ENCODE data around the gene MAST2. TPM values are rescaled to one million over a fixed set of nuclear protein-coding genes. Genes with fewer than 3 reads are reported as not detected.

The MAST2 gene
- total RNA-seq, 5 donors from 2014 or later (not counting 1 experiment from before 2014, with no cell fraction given) = 7.4 to 9.7 (median 7.6) TPM

DNA sequence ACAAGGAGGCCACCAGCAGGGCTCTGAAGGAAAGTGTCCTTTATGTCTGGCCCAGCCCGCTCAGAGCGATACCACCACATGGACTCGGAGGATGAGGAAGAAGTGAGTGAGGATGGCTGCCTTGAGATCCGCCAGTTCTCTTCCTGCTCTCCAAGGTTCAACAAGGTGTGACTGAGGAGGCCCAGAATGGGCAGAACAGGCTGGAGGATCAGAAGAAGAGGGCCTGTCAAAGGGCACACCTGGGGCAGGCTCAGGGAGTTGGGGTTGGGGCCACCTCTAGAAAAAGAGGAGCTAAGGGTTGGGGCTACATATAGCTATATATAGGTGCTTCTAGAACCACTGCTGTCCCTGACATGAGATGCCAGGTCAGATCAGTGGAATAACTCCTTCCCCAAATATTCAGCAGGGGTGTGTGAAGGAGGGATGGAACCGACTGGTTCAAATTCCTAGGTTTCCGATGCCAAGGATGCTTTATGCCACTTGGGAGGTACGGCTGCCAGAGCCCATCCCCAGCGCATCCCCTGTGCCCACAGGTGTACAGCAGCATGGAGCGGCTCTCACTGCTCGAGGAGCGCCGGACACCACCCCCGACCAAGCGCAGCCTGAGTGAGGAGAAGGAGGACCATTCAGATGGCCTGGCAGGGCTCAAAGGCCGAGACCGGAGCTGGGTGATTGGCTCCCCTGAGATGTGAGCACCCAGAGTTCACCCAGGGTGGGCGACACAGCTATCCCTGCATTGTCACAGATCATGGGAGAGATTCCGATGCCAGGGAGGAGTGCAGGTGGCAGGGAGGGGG is 226.9 kb downstream of the MAST2 start:
- no peak overlapping the region for H3K4me3 Mint-ChIP-seq
- no peaks in the 10 kb centered on the region for H3K27me3 Mint-ChIP-seq
- CTCF ChIA-PET = interaction anchor here (0.6 kb wide), 2 partner anchors 32 to 131 kb away, joined by 3 to 4 read pairs; no protein-coding TSS in a partner anchor

DNA sequence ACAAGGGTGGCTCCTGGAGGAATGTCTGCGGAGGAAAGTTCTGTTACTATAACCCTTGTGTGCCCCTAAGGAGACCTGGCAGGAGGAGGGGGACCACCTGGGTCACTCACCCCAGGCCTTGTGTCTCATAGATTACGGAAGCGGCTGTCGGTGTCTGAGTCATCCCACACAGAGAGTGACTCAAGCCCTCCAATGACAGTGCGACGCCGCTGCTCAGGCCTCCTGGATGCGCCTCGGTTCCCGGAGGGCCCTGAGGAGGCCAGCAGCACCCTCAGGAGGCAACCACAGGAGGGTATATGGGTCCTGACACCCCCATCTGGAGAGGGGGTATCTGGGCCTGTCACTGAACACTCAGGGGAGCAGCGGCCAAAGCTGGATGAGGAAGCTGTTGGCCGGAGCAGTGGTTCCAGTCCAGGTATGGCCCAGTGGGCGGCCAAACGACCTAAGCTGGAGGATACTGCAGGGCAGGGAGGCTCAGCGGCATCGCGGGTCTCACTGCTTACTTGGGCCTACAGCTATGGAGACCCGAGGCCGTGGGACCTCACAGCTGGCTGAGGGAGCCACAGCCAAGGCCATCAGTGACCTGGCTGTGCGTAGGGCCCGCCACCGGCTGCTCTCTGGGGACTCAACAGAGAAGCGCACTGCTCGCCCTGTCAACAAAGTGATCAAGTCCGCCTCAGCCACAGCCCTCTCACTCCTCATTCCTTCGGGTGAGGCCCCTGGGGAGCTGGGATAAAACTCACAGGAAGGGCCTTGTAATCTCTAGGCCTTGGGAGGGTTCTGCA is 227.7 kb downstream of the MAST2 start:
- POLR2A ChIA-PET = no interaction called here
- no peaks in the 10 kb centered on the region for H3K4me1 ChIP-seq (ENCODE audit: control insufficient read depth in 1 of 2, extremely low read depth in 1 of 2, insufficient read depth in 2 of 2, low read length in 2 of 2)
- Mint-ChIP-seq H3K27me3 (no peaks in the 10 kb centered on the region), H3K4me1 (no peaks in the 10 kb centered on the region), H3K27ac (no peak overlapping the region), H3K4me3 (no peak overlapping the region), H3K9me3 (no peaks in the 10 kb centered on the region), H3K36me3 (no peaks in the 10 kb centered on the region)
- WGBS (ENCODE audit: insufficient coverage) = 95% methylated on average over 24 of the region's 26 CpGs
- no peak for ATAC-seq (replicated peaks in 1 of 4)
- H3K27me3 ChIP-seq (replicated peaks in 1 of 2; ENCODE audit: control insufficient read depth in 2 of 2, extremely low read depth in 1 of 2, insufficient read depth in 2 of 2, low read length in 1 of 2) = no peaks in the 10 kb centered on the region
- no peak overlapping the region for H3K4me3 ChIP-seq (ENCODE audit: control insufficient read depth in 1 of 2, extremely low read depth in 1 of 2, low read length in 1 of 2)
- no peaks in the 10 kb centered on the region for H3K36me3 ChIP-seq (ENCODE audit: control insufficient read depth in 2 of 2, extremely low read depth in 1 of 2, insufficient read depth in 1 of 2, low read length in 1 of 2)
- CTCF ChIA-PET = interaction anchor here in 1 of 2 donors (0.6 kb wide), 1 partner anchor 130 kb away, joined by 4 read pairs; no protein-coding TSS in a partner anchor
- H3K27ac ChIP-seq (ENCODE audit: low read length) = no peak overlapping the region
- H3K9me3 ChIP-seq = no peaks in the 10 kb centered on the region
- DNase-seq = no peak

More for the DNA sequence above, 226.9 kb downstream of the MAST2 start:
- Histone ChIP-seq H3K27ac (ENCODE audit: low read length) (no peak overlapping the region), H3K9me3 (no peaks in the 10 kb centered on the region), H3K27me3 (replicated peaks in 1 of 2; ENCODE audit: control insufficient read depth in 2 of 2, extremely low read depth in 1 of 2, insufficient read depth in 2 of 2, low read length in 1 of 2) (no peaks in the 10 kb centered on the region), H3K4me3 (ENCODE audit: control insufficient read depth in 1 of 2, extremely low read depth in 1 of 2, low read length in 1 of 2) (no peak overlapping the region), H3K36me3 (ENCODE audit: control insufficient read depth in 2 of 2, extremely low read depth in 1 of 2, insufficient read depth in 1 of 2, low read length in 1 of 2) (no peaks in the 10 kb centered on the region), H3K4me1 (ENCODE audit: control insufficient read depth in 1 of 2, extremely low read depth in 1 of 2, insufficient read depth in 2 of 2, low read length in 2 of 2) (no peaks in the 10 kb centered on the region)
- no peak overlapping the region for H3K27ac Mint-ChIP-seq
- no peaks in the 10 kb centered on the region for H3K4me1 Mint-ChIP-seq
- 98% methylated on average over 17 of the region's 18 CpGs for WGBS (ENCODE audit: insufficient coverage)
- POLR2A ChIA-PET = no interaction called here
- DNase-seq (no peak), ATAC-seq (replicated peaks in 1 of 4) (no peak)
- H3K9me3 Mint-ChIP-seq = no peaks in the 10 kb centered on the region
- H3K36me3 Mint-ChIP-seq = no peaks in the 10 kb centered on the region

DNA sequence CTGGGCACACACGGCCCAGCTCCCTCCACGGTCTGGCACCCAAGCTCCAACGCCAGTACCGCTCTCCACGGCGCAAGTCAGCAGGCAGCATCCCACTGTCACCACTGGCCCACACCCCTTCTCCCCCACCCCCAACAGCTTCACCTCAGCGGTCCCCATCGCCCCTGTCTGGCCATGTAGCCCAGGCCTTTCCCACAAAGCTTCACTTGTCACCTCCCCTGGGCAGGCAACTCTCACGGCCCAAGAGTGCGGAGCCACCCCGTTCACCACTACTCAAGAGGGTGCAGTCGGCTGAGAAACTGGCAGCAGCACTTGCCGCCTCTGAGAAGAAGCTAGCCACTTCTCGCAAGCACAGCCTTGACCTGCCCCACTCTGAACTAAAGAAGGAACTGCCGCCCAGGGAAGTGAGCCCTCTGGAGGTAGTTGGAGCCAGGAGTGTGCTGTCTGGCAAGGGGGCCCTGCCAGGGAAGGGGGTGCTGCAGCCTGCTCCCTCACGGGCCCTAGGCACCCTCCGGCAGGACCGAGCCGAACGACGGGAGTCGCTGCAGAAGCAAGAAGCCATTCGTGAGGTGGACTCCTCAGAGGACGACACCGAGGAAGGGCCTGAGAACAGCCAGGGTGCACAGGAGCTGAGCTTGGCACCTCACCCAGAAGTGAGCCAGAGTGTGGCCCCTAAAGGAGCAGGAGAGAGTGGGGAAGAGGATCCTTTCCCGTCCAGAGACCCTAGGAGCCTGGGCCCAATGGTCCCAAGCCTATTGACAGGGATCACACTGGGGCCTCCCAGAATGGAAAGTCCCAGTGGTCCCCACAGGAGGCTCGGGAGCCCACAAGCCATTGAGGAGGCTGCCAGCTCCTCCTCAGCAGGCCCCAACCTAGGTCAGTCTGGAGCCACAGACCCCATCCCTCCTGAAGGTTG is 231.4 kb downstream of the MAST2 start:
- Histone ChIP-seq H3K36me3 (ENCODE audit: control insufficient read depth in 2 of 2, extremely low read depth in 1 of 2, insufficient read depth in 1 of 2, low read length in 1 of 2) (no peaks in the 10 kb centered on the region), H3K4me1 (ENCODE audit: control insufficient read depth in 1 of 2, extremely low read depth in 1 of 2, insufficient read depth in 2 of 2, low read length in 2 of 2) (peaks cover 0 to 7% of the 10 kb centered on the region in 2 experiments), H3K27ac (ENCODE audit: low read length) (no peak overlapping the region), H3K9me3 (no peaks in the 10 kb centered on the region), H3K27me3 (replicated peaks in 1 of 2; ENCODE audit: control insufficient read depth in 2 of 2, extremely low read depth in 1 of 2, insufficient read depth in 2 of 2, low read length in 1 of 2) (no peaks in the 10 kb centered on the region), H3K4me3 (ENCODE audit: control insufficient read depth in 1 of 2, extremely low read depth in 1 of 2, low read length in 1 of 2) (no peak overlapping the region)
- Mint-ChIP-seq H3K27me3 (no peaks in the 10 kb centered on the region), H3K4me1 (no peaks in the 10 kb centered on the region), H3K9me3 (no peaks in the 10 kb centered on the region), H3K27ac (no peak overlapping the region), H3K4me3 (no peak overlapping the region), H3K36me3 (no peaks in the 10 kb centered on the region)
- no peak for DNase-seq
- CTCF ChIA-PET = interaction anchor here in 1 of 2 donors (1.1 to 1.2 kb wide), 2 partner anchors 147 kb away, joined by 6 to 7 read pairs; no protein-coding TSS in a partner anchor
- WGBS (ENCODE audit: insufficient coverage) = 94% methylated on average over 20 of the region's 27 CpGs
- POLR2A ChIA-PET = interaction anchor here in 1 of 2 donors (0.6 kb wide), 1 partner anchor 132 kb away, joined by 3 read pairs; no protein-coding TSS in a partner anchor
- no peak for ATAC-seq (replicated peaks in 1 of 4)

DNA sequence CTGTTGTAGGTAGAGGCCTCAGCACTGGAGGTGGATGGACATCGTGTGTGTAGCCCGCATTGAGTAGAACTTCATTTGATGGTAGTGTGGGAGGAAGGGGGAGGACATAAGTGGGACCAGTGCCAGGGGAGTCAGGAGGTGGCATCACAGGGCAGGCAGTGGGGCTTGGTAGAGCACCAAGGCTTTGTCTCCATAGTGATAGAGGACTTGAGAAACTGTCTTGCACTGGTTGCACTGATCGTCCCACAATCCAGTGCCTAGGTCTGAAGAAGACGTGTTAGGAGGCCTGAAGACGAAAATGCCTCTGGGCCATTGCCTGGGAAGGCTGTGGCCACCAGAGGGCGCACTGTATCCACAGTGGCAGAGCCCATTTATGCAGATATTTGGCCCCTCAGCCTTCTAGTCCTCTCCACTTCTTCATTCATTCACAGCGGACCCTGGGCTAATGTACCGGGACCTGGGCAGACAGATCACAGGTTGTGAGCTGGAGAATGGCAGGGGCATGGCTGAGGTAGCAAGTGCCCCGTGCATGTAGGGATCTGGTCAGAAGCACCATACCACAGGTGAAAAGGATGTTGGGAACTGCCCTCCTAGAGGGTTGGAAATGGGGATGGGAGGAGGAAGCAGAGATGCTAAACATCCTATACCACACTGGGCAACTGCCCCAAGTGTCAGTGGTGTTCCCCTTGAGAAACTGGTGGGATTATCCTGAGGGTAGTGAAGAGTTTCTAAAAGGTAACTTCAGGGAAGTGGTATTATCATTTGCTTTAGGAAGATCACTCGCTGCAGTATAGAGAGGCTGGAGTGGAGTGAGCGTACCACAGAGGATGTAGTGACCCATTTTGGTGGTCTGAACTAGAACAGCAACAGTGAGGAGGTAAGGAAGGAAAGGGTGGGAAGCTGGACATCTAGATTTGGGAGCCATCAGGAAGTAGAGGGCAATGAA is 233.8 kb downstream of the MAST2 start:
- Histone ChIP-seq H3K4me1 (ENCODE audit: control insufficient read depth in 1 of 2, extremely low read depth in 1 of 2, insufficient read depth in 2 of 2, low read length in 2 of 2) (peaks cover 0 to 7% of the 10 kb centered on the region in 2 experiments), H3K4me3 (ENCODE audit: control insufficient read depth in 1 of 2, extremely low read depth in 1 of 2, low read length in 1 of 2) (no peak overlapping the region), H3K36me3 (ENCODE audit: control insufficient read depth in 2 of 2, extremely low read depth in 1 of 2, insufficient read depth in 1 of 2, low read length in 1 of 2) (no peaks in the 10 kb centered on the region), H3K9me3 (no peaks in the 10 kb centered on the region), H3K27ac (ENCODE audit: low read length) (no peak overlapping the region), H3K27me3 (replicated peaks in 1 of 2; ENCODE audit: control insufficient read depth in 2 of 2, extremely low read depth in 1 of 2, insufficient read depth in 2 of 2, low read length in 1 of 2) (no peaks in the 10 kb centered on the region)
- Mint-ChIP-seq H3K4me1 (no peaks in the 10 kb centered on the region), H3K27me3 (no peaks in the 10 kb centered on the region), H3K36me3 (no peaks in the 10 kb centered on the region), H3K9me3 (no peaks in the 10 kb centered on the region), H3K4me3 (no peak overlapping the region), H3K27ac (no peak overlapping the region)
- POLR2A ChIA-PET = no interaction called here
- DNase-seq (peak; percentile 47 to 90 (median 78)), ATAC-seq (replicated peaks in 1 of 4) (peak; percentile 70 to 76 (median 74))
- CTCF ChIA-PET = interaction anchor here (0.8 to 2.3 kb wide), 9 partner anchors 12 to 186 kb away, joined by 3 to 8 read pairs (median 5); partner anchors contain the start of gene P3R3URF (in 1 of the 2)
- WGBS (ENCODE audit: insufficient coverage) = 46% methylated on average over 7 of the region's 11 CpGs

DNA sequence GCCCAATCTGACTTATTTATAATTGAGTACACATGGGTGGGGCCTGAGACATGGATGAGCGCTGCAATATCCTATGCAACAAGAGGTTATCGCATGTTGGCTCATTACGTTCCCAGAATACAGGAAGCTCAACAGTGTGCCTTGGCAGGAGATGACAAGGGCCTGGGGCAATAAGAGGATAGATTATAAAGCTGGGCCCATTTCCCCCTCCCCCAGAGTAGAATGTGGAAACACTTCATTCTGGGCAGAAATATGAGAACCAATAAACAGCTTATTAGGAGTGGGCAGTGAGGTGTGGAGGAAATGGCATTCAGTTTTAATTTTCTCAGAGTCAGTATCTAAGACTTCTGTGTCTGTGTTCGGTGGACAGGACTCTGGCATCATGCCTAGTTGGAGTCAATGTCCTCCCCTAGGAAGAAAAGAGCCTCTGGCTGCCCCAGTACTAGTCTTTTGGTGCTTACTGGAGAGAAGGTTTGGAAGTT is 236.2 kb downstream of the MAST2 start:
- Histone ChIP-seq H3K9me3 (no peaks in the 10 kb centered on the region), H3K4me3 (ENCODE audit: control insufficient read depth in 1 of 2, extremely low read depth in 1 of 2, low read length in 1 of 2) (no peak overlapping the region), H3K27me3 (replicated peaks in 1 of 2; ENCODE audit: control insufficient read depth in 2 of 2, extremely low read depth in 1 of 2, insufficient read depth in 2 of 2, low read length in 1 of 2) (no peaks in the 10 kb centered on the region), H3K4me1 (ENCODE audit: control insufficient read depth in 1 of 2, extremely low read depth in 1 of 2, insufficient read depth in 2 of 2, low read length in 2 of 2) (peaks cover 0 to 7% of the 10 kb centered on the region in 2 experiments), H3K27ac (ENCODE audit: low read length) (no peak overlapping the region), H3K36me3 (ENCODE audit: control insufficient read depth in 2 of 2, extremely low read depth in 1 of 2, insufficient read depth in 1 of 2, low read length in 1 of 2) (no peaks in the 10 kb centered on the region)
- Mint-ChIP-seq H3K36me3 (no peaks in the 10 kb centered on the region), H3K4me1 (peaks cover 4 to 8% (median 7%) of the 10 kb centered on the region in 3 donors), H3K9me3 (no peaks in the 10 kb centered on the region), H3K27ac (no peak overlapping the region), H3K4me3 (no peak overlapping the region), H3K27me3 (peaks cover 0 to under 1% of the 10 kb centered on the region in 2 donors)
- DNase-seq (no peak), ATAC-seq (replicated peaks in 1 of 4) (no peak)
- ChIA-PET CTCF (interaction anchor here (0.6 to 1.5 kb wide), 3 partner anchors 142 to 184 kb away, joined by 3 to 4 read pairs (median 3); no protein-coding TSS in a partner anchor), POLR2A (no interaction called here)
- 80% methylated on average over 2 of the region's 4 CpGs for WGBS (ENCODE audit: insufficient coverage)

Data from T-cell (primary cell).